Stimulated activated CD8-positive, alpha-beta memory T cell treated with anti-CD3 and anti-CD28 coated beads, Interleukin-15, amount 100 ng/mL, for 24 hours (primary cell): ENCODE results near the gene SCP2.
"Not testable (repeated sequence)": the region's sequence is repeated elsewhere in the genome, so short reads cannot be mapped to it uniquely, and the experiment has no call there.

Experiments
- DNase-seq: peaks from one replicate; pipeline ENCODE4 v3.0.0-alpha.2; 2020; ENCODE audit warnings: low read depth

Gene SCP2

DNA sequence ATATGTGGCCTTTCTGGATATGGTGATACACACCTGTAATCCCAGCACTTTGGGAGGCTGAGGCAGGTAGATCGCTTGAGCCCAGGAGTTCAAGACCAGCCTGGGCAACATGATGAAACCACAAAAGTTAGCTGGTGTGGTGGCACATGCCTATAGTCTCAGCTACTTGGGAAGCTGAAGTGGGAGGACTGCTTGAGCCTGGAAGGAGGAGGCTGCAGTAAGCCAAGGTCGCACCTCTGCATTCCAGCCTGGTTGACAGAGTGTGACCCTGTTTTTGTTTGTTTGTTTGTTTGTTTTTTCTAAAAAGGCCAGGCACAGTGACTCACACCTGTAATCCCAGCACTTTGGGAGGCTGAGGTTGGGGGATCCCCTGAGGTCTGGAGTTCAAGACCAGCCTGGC lies 42.2 kb downstream of the SCP2 start:
- DNase-seq, result not testable (repeated sequence)

DNA sequence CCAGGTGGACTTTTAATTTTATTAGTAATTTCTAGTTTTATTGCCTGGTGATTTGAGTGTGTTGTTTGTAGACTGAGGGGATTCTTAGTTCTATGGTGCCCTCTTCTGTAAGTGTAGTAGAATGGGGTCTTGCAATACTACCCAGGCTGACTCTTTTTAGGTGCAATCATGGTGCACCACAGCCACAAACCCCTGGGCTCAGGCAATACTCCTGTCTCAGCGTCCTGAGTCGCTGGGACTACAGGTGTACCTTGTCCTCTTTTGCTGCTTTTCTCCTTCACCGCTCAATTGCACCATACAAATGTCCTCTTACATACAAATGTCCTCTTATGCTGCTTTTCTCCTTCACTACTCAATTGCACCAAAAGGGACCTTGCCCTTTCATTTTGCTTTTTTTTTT lies 43.1 kb downstream of the SCP2 start:
- DNase-seq, result no peak

DNA sequence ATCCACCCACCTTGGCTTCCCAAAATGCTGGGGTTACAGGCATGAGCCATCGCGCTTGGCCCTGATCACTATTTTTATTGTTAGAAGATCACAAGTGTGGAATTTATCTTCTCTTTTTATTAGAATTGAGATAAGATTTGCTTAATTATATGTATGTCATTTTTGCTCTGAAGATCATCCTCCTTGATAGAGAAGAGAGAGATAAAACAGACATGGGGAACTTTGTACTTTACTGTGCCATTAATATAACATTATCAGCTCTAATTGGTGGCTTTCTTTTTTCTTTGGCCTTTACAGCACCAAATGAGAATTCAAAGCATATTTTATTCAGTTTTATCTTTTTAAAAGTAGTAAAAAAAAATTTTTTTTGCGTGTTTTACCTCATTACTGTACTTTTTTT lies 46.8 kb downstream of the SCP2 start:
- no peak for DNase-seq

DNA sequence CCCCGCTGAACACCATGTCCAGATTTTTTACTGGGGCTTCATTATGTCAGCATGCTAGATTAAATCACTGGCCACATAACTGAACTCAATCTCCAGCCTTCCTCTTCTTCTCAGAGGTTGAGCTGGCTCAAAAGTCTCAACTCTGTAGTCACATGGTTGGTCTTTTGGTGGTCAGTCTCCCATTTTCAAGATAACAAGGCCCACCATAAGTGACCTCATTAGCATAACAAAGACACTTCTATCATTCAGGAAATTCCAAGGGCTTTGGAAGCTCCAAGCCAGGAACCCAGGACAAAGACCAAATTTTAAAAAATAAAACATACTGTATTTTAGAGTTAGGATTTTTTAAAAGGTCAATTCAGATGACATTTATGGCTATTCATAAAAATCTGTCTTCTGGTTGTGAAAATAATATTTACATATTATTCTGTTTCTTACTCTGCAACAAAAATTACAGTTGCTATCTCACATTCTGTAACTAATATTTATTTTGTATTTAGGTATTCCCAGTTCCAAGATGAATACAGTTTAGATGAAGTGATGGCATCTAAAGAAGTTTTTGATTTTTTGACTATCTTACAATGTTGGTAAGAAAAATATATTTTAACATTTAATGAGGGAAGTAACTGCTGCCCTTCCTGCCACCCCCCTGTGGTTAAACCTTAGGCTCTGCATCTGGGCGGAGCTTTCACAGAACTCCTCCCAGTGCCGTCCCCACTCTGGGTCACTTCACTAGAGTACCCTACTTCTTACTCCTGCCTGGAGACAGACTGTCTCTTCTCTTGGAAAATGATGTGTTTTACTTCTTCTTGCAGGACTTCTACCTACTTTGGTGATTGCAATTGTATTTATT lies 49.3 kb downstream of the SCP2 start:
- DNase-seq, result no peak

DNA sequence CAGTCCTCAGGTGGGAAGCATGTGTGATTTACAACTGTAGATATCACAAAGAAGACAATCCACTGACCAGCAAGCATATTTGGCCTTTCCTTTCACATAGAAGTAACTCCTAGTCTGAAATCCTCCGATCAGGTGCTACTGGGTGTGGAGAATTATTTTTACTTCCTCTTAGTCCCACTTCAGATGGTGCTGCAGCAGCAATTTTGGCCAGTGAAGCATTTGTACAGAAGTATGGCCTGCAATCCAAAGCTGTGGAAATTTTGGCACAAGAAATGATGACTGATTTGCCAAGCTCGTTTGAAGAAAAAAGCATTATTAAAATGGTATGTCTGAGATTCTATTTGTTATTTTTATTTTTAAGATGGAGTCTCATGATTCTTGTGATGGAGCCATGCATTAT lies 51.0 kb downstream of the SCP2 start:
- no peak for DNase-seq

DNA sequence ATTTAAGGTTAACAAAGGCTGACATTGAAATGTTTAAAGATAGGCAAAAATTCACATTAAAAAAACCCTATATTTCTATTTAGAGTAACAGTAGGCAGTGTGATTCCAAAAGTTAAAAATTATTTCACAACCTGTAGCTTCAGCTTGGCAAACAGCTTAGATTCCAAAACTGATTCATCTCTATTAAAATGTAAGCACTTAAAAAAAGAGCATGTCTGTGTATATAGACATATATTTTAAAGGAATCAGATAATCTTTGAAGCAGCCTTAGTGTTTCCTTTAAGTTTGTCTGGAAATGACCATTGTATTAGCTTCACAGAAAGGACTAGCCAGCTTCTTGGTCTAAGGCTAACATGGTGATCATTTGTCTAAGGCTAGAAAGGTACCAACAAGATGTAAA lies 65.7 kb downstream of the SCP2 start:
- not testable (repeated sequence) for DNase-seq

DNA sequence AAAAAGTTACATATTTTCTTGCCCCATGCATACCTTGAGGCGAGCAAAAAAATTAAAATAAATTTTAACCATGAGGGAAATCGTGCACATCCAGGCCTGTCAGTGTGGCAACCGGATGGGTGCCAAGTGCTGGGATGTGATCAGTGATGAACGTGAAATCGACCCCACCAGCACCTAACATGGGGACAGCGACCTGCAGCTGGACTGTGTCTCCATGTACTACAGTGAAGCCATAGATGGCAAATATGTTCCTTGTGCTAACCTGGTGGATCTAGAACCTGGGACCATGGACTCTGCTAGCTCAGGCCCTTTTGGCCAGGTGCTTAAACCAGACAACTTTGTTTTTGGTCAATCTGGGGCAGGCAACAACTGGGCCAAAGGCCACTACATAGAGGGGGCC lies 67.6 kb downstream of the SCP2 start:
- DNase-seq, result no peak

DNA sequence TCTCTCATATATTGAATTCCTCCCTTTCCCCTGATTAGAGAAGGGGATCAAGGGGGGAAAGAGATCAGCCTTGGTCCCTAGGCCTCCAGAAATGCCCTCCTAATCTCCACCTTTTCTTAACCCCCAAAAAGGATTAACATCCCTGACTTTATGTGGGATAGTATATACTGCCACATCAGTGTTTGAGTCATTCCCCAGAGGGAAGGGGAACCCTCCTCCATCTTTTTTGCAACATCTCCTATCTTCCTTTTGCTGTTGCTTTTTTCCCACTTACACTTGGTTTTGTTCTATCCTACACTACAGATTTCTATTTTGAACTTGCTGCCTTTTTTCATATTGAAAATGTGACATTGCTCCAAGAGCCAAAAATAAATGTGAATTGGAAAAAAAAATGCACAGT lies 69.6 kb downstream of the SCP2 start:
- no peak for DNase-seq

DNA sequence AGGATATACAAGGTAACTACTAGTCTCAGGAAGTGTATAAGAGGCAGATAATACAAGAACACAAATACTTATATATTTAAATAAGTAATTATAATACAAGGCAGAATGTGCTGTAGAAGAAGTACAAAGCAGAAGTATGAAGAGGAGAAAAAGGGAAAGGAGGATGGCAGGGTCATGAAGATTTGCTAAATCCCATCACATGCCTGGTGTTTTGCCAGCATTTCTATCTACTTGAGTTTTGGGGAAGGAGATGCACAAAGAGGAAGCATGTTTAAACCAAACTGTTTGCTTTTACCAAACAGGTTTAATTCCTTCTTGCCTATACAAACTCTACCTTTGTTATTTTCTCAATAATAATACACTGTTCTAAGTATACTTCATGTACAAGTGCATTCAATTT lies 74.1 kb downstream of the SCP2 start:
- DNase-seq, result no peak

DNA sequence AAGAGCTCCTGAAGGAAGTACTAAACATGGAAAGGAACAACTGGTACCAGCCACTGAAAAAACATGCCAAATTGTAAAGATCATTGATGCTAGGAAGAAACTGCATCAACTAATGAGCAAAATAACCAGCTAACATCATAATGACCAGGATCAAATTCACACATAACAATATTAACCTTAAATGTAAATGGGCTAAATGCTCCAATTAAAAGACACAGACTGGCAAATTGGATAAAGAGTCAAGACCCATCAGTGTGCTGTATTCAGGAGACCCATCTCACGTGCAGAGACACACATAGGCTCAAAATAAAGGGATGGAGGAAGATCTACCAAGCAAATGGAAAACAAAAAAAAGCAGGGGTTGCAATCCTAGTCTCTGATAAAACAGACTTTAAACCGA lies 79.5 kb downstream of the SCP2 start:
- not testable (repeated sequence) for DNase-seq

DNA sequence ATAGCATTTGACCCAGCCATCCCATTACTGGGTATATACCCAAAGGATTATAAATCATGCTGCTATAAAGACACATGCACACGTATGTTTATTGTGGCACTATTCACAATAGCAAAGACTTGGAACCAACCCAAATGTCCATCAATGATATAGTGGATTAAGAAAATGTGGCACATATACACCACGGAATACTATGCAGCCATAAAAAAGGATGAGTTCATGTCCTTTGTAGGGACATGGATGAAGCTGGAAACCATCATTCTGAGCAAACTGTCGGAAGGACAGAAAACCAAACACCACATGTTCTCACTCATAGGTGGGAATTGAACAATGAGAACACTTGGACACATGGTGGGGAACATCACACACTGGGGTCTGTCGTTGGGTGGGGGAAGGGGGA lies 83.2 kb downstream of the SCP2 start:
- not testable (repeated sequence) for DNase-seq

DNA sequence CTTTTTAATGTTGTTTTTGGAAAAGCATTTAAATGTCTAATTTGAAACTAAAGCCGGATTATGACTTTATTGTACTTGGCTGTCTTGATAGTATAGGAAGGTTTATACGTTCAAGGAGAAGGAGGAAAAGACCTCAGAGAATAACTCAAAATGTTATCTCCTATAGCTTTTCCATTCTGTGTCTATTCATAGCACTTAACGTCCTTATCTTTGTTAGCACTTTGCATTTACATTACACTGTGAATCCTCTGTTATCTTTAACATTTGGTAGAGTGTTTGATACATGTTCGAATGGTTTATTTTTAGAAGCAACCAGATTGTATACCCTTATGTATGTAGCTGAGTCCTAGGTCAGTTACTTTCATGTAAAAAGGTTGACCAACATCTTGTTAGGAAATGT lies 84.1 kb downstream of the SCP2 start:
- DNase-seq, result no peak

DNA sequence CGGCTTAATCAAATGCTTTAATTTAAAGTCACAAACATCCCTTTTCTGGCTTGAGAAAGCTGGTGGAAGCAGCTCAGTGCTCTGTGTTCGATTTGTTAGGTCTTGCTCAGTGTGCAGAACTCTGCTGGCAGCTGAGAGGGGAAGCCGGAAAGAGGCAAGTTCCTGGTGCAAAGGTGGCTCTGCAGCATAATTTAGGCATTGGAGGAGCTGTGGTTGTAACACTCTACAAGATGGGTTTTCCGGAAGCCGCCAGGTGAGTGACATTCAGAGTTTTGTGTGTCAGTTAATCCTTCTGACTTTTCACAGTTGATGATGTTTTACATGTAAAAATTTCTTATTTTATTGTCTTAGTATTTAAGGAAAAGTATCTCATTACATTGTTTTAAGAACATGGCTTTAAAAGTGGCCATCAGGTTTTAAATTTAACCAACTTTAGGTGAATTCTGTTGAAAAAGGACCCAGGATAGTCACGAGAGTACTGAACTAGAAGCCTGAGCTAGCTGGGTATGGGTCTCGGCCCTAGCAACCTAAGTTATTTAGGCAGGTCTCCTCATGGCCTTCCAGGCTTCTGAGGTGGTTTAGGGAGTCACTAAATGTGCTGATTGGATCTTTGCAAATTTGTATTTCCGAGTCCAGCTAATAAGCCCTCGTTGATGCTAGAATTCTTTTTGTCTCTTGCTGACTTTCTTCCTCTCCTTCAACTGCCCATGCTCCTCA lies 87.9 kb downstream of the SCP2 start:
- peak; percentile 9 for DNase-seq

DNA sequence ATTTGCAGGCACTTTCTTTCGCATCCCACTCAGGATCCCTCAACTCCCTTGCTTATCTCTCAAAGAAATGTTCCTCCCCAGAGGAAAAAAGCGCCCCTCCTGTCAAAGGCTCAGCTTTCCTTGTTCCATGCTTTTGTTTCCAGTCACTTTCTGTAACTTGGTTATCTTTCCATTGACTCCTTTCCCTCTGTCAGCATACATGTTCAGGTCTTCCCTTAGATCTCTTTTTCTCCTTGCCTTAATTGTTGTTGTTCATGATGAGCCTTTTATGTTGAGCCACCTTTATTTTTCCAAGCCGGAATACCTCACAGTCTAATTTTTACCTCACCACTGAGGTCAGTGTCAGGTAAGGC lies 88.4 kb downstream of the SCP2 start:
- no peak for DNase-seq

DNA sequence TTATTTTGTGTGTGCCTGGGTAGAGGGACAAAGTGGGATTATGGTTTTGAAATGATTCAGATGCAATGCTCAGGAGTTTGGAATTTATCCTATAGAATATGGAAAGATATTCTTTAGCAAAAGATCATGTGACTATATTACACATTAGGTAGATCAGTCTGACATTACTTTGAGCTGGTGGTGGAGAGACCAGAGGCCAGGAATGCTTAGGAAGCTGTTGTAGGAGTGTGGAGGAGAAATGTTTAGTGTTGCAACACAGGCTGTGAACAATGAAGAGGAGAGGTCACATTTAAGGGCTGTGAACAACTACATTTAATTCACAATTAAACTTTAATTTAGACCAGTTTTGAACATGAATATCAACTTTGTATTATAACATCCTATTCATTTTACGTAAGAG lies 89.6 kb downstream of the SCP2 start:
- DNase-seq, result no peak

DNA sequence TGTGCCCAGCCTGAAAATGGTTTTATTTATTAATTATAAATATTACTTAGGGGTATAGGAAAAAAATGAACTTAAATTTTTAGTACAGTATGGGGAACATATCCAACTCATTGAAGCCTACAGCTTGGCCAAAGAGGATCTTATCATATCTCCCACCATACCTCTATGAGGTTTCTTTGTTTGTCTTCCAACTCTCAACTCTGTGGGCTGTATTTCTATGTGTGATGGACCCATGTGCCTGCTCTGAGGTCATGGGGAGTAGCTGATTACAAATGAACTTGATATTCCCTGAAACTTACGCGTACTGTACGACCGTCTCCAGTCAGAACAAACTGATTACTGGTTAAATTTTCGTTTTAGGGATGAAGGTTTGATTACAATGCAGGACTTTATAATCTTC lies 93.5 kb downstream of the SCP2 start:
- no peak for DNase-seq

DNA sequence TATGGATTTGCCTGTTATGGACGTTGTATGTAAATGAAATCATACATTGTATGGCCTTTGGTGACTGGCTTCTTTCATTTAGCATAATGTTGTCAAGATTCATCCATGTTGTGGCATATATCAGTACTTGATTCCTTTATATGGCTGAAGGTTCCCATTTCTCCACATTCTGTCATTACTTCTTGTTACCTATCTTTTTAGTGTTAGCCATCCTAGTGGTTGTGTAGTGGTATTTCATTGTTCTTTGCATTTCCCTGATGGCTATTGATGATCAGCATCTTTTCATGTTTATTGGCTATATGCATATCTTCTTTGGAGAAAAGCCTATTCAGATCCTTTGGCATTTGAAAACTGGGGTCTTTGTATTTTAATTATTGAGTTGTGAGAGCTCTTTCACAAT lies 95.1 kb downstream of the SCP2 start:
- no peak for DNase-seq

DNA sequence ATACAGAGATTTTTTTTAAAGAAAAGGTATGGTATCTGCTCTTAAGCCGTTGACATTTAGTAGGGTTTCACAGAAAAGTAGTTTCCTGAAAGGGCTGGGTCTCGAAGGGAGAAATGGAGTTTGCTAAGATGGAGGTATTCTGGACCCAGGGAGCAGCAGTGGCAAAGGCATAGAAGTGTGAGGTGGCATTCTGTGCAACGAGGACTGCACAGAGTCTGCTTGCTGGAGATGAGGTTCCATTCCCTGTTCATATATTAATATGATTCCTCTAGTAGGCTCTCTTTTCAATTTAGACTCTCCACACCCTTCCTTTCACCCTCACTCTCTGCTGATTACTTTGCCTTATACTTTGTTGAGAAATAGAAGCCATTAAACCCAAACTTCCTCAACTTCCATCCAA lies 96.5 kb downstream of the SCP2 start:
- no peak for DNase-seq

DNA sequence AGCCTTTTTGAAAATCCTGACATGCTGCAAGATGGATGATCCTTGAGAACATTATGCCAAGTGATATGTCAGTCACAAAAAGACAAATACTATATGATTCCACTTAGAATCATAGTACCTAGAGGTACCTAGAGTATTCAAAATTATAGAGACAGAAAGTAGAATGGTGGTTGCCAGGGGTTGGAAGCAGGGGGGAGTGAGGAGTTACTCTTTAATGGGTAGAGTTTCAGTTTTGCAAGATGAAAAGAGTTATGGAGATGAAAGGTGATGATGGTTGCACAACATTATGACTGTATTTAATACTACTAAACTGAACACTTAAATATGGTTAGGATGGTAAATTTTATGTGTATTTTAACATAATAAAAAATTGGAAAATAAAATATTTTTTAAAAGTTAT lies 97.0 kb downstream of the SCP2 start:
- DNase-seq, result no peak

DNA sequence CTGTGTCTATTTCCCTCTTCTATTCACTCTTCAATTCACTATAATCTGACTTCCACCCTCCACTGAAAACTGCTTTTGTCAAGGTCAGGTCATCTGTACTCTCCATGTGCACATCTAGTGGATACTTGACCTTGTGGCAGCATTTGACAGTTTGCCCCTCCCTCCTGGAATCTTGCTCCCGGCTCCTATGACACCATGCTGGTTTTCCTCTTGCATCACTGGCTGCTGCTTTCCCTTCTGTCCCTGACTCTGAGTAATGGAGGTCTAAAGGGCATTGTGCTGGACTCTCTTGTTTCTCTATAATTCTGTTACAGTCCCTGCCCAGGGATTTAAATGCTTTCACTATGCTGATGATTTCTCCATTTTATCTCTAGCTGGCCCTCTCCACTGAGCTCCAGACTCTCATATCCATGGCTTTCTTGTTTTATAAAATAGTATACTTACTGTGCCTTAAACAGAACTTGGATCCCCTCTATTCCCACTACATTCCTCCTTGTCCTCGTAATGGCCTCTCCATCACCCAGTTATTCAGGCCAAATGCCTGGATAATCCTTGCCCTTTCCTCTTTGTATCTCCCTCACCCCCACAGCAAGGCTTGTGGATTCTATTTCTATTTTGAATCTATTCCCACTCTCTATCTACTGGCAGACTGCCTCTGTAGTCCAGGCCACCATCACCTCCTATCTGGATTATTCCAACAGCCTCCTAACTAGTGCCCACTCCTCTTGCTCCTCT lies 98.1 kb downstream of the SCP2 start:
- DNase-seq, result no peak

DNA sequence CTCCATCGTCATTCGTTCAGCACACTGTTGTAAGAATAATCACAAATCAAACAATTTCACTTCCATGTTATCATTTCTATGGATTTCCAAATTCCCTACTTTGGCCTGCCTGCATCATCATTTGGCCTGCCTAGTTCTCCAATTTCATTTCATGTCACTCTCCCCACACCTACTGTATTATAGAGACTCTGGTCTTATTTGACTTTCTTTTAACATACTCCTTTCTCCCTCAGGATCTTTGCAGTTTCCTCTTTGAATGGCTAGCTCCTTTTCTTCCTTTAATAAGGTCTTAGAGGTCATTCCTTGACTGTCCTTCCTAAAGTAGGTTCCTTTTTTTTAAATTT lies 98.7 kb downstream of the SCP2 start:
- no peak for DNase-seq

DNA sequence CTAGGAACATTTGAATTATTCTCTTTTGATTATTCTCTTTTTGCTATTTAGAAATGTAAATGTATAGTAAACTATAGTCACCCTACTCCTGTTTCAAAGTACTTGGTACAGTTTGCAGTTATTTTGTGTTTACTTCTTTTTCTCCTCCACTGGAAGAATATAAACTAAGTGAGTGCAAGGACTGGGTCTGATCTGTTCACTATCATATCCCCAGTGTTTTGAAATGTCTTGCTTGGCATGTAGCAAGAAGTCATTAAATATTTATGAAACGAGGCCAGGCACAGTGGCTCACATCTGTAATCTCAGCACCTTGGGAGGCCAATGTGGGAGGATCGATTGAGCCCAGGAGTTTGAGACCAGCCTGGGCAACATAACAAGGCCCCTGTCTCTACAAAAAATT lies 99.2 kb downstream of the SCP2 start:
- DNase-seq, result no peak

DNA sequence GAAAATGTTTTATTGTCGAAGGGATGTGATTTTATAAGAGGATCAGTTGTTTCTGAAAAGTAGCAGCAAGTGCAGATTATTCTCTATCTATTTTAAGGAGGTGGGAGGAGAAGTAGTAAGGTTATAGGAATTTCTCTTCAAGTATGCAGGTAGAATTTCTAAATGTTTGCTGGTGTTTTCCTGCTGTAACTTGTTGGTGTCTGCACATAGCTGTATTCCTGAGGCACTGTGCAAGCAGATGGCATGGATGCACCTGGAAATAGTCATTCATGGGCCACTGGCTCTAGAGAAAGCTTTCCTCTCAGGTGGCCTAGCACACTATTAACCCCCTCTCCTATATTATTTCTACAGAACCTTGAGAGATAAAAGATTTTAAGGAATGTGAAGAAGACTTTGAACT lies 104.7 kb downstream of the SCP2 start:
- DNase-seq, result no peak
